Liver (tissue), 9 donors: ENCODE results near the gene MSI2. TPM values are rescaled to one million over a fixed set of nuclear protein-coding genes. Genes with fewer than 3 reads are reported as not detected.

Experiments
- DNase-seq: peaks from one replicate; pipeline ENCODE4 v3.0.0-alpha.2; 2017; ENCODE audit warnings: low spot score
- H3K27ac ChIP-seq, 2 donors: one replicate each; pipeline ENCODE4 v1.7.0; 2013; ENCODE audit warnings: inconsistent platforms in 2 of 2, low read length in 2 of 2, control low read depth in 1 of 2, low read depth in 1 of 2, mild to moderate bottlenecking in 1 of 2
- H3K27me3 ChIP-seq, 4 donors: one replicate each; pipeline versions ENCODE4 v1.6.1 to v1.7.0; 2013; ENCODE audit warnings: low read length in 3 of 4, inconsistent platforms in 1 of 4, mild to moderate bottlenecking in 1 of 4, moderate library complexity in 1 of 4; ENCODE audit not compliant: control insufficient read depth in 4 of 4, insufficient read depth in 4 of 4
- H3K36me3 ChIP-seq, 4 donors: one replicate each; pipeline versions ENCODE4 v1.6.1 to v1.7.0; 2013; ENCODE audit warnings: low read length in 3 of 4, mild to moderate bottlenecking in 3 of 4, low read depth in 1 of 4, moderate library complexity in 1 of 4; ENCODE audit not compliant: control insufficient read depth in 4 of 4, insufficient read depth in 3 of 4
- H3K4me1 ChIP-seq, 4 donors: one replicate each; pipeline versions ENCODE4 v1.6.1 to v1.7.0; 2013; ENCODE audit warnings: low read length in 3 of 4, mild to moderate bottlenecking in 3 of 4, moderate library complexity in 1 of 4; ENCODE audit not compliant: control insufficient read depth in 4 of 4, insufficient read depth in 4 of 4
- H3K4me3 ChIP-seq, 3 donors: one replicate each; pipeline versions ENCODE4 v1.6.1 to v1.7.0; 2013; ENCODE audit warnings: low read length in 3 of 3, control low read depth in 1 of 3, low read depth in 1 of 3, mild to moderate bottlenecking in 1 of 3
- H3K9ac ChIP-seq, 2 donors: one replicate each; pipeline ENCODE4 v1.7.0; 2013; ENCODE audit warnings: low read length in 2 of 2, mild to moderate bottlenecking in 2 of 2, moderate library complexity in 2 of 2, control low read depth in 1 of 2, low read depth in 1 of 2
- H3K9me3 ChIP-seq, 4 donors: one replicate each; pipeline versions ENCODE4 v1.6.1 to v1.7.0; 2013; ENCODE audit warnings: low read length in 3 of 4; ENCODE audit not compliant: control insufficient read depth in 4 of 4
- EGR1 ChIP-seq, 2 donors: IDR thresholded peaks; 2 replicates each; pipeline ENCODE4 v1.6.1; 2016 to 2018; ENCODE audit warnings: antibody characterized with exemption in 2 of 2, low read depth in 2 of 2
- GABPA ChIP-seq, 2 donors: IDR thresholded peaks in 1 of 2; conservative IDR thresholded peaks in 1 of 2; 2 replicates each; pipeline ENCODE4 v1.6.1; 2016; ENCODE audit warnings: antibody characterized with exemption in 2 of 2, mild to moderate bottlenecking in 1 of 2, moderate library complexity in 1 of 2
- HNF4A ChIP-seq, 2 donors: conservative IDR thresholded peaks; 2 replicates each; pipeline ENCODE4 v1.6.1; 2016; ENCODE audit warnings: antibody characterized with exemption in 2 of 2, mild to moderate bottlenecking in 2 of 2
- HNF4G ChIP-seq: IDR thresholded peaks from 2 replicates; pipeline ENCODE4 v1.6.1; 2016; ENCODE audit warnings: antibody characterized with exemption
- MAX ChIP-seq: IDR thresholded peaks from 2 replicates; pipeline ENCODE4 v1.6.1; 2016; ENCODE audit warnings: antibody characterized with exemption
- NR2F2 ChIP-seq: IDR thresholded peaks from 2 replicates; pipeline ENCODE4 v1.6.1; 2016; ENCODE audit warnings: antibody characterized with exemption
- RAD21 ChIP-seq, 2 donors: IDR thresholded peaks; 2 replicates each; pipeline ENCODE4 v1.6.1; 2016; ENCODE audit warnings: antibody characterized with exemption in 2 of 2, mild to moderate bottlenecking in 2 of 2
- RXRA ChIP-seq, 2 donors: IDR thresholded peaks; 2 replicates each; pipeline ENCODE4 v1.6.1; 2017 to 2018; ENCODE audit warnings: antibody characterized with exemption in 2 of 2, mild to moderate bottlenecking in 1 of 2
- SP1 ChIP-seq: IDR thresholded peaks from 2 replicates; pipeline ENCODE4 v1.6.1; 2018; ENCODE audit warnings: antibody characterized with exemption, mild to moderate bottlenecking
- TAF1 ChIP-seq: conservative IDR thresholded peaks from 2 replicates; pipeline ENCODE4 v1.6.1; 2016; ENCODE audit warnings: antibody characterized with exemption, mild to moderate bottlenecking
- WGBS: extraction: QIAGEN DNeasy Blood & Tissue Kit; methylation state at CpG from one replicate; pipeline ENCODE4 v1.1.7; 2013; 5-methylcytosine and 5-hydroxymethylcytosine counted together
- polyA plus RNA-seq, 2 donors: library from polyadenylated mRNA; stranded (reverse) in 1 of 2; unstranded in 1 of 2; fragments of 200-250 nt in 1 of 2; fragments of >200 nt in 1 of 2; fragmentation: Nextera tagmentation in 1 of 2; extraction: Ambion mirVana in 1 of 2; gene quantifications; one replicate each; pipeline versions ENCODE4 v1.2.1 to v1.2.3, GENCODE V29; 2013 to 2015
- total RNA-seq, 2 donors: library from RNA; depleted of rRNA; stranded (reverse); fragments of >200 nt; gene quantifications; one replicate each; pipeline ENCODE4 v1.2.3, GENCODE V29; 2014
- TF ChIP-seq, protein P1 (sequence below): IDR thresholded peaks from 2 replicates; pipeline ENCODE4 v1.6.1; 2016; ENCODE audit warnings: antibody characterized with exemption
- TF ChIP-seq, protein P2 (sequence below): IDR thresholded peaks from 2 replicates; pipeline ENCODE4 v1.6.1; 2016; ENCODE audit warnings: antibody characterized with exemption
- TF ChIP-seq, protein P3 (sequence below): IDR thresholded peaks from 2 replicates; pipeline ENCODE4 v1.6.1; 2016; ENCODE audit warnings: antibody characterized with exemption, mild to moderate bottlenecking
- TF ChIP-seq, protein P4 (sequence below): fragments of 150-350 bp; IDR thresholded peaks from 2 replicates; pipeline ENCODE4 v1.5.1; 2017; ENCODE audit warnings: improper control_type of control experiment, low read depth, low read length; ENCODE audit not compliant: missing input control
- donor health status: healthy.
- donor health status: healthy.
- donor health status: healthy.
- donor health status: healthy.
- donor health status: healthy.

Gene MSI2
- total and polyA plus RNA-seq, 4 donors: 5.7 to 15.6 (median 9.2) TPM

GRCh38 chr17:57420734-57421717 lies 164.7 kb downstream of the MSI2 start:
- DNase-seq: no peak
- Histone ChIP-seq H3K4me1 (peaks cover 0 to 6% (median 2%) of the 10 kb centered on the region in 4 donors), H3K27me3 (no peaks in the 10 kb centered on the region), H3K27ac (no peak overlapping the region), H3K4me3 (no peak overlapping the region), H3K36me3 (no peaks in the 10 kb centered on the region), H3K9me3 (no peaks in the 10 kb centered on the region), H3K9ac (no peak overlapping the region)
- 82% methylated on average over 20 of the region's 20 CpGs for WGBS
- TF ChIP-seq TAF1 (no peak), HNF4A (conservative IDR thresholded peaks at IDR 0.05) (no peak), RAD21 (IDR thresholded peaks at IDR 0.05) (no peak), GABPA (IDR thresholded peaks at IDR 0.05 in 1 of 2, conservative IDR thresholded peaks at IDR 0.05 in 1 of 2) (no peak), MAX (no peak), EGR1 (IDR thresholded peaks at IDR 0.05; ENCODE audit: low read depth in 2 of 2) (no peak), NR2F2 (no peak), RXRA (IDR thresholded peaks at IDR 0.05) (no peak), HNF4G (no peak), SP1 (no peak)
- TF ChIP-seq, protein P1, sequence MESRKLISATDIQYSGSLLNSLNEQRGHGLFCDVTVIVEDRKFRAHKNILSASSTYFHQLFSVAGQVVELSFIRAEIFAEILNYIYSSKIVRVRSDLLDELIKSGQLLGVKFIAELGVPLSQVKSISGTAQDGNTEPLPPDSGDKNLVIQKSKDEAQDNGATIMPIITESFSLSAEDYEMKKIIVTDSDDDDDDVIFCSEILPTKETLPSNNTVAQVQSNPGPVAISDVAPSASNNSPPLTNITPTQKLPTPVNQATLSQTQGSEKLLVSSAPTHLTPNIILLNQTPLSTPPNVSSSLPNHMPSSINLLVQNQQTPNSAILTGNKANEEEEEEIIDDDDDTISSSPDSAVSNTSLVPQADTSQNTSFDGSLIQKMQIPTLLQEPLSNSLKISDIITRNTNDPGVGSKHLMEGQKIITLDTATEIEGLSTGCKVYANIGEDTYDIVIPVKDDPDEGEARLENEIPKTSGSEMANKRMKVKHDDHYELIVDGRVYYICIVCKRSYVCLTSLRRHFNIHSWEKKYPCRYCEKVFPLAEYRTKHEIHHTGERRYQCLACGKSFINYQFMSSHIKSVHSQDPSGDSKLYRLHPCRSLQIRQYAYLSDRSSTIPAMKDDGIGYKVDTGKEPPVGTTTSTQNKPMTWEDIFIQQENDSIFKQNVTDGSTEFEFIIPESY: no peak
- TF ChIP-seq, protein P2, sequence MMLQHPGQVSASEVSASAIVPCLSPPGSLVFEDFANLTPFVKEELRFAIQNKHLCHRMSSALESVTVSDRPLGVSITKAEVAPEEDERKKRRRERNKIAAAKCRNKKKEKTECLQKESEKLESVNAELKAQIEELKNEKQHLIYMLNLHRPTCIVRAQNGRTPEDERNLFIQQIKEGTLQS: no peak
- TF ChIP-seq, protein P3, sequence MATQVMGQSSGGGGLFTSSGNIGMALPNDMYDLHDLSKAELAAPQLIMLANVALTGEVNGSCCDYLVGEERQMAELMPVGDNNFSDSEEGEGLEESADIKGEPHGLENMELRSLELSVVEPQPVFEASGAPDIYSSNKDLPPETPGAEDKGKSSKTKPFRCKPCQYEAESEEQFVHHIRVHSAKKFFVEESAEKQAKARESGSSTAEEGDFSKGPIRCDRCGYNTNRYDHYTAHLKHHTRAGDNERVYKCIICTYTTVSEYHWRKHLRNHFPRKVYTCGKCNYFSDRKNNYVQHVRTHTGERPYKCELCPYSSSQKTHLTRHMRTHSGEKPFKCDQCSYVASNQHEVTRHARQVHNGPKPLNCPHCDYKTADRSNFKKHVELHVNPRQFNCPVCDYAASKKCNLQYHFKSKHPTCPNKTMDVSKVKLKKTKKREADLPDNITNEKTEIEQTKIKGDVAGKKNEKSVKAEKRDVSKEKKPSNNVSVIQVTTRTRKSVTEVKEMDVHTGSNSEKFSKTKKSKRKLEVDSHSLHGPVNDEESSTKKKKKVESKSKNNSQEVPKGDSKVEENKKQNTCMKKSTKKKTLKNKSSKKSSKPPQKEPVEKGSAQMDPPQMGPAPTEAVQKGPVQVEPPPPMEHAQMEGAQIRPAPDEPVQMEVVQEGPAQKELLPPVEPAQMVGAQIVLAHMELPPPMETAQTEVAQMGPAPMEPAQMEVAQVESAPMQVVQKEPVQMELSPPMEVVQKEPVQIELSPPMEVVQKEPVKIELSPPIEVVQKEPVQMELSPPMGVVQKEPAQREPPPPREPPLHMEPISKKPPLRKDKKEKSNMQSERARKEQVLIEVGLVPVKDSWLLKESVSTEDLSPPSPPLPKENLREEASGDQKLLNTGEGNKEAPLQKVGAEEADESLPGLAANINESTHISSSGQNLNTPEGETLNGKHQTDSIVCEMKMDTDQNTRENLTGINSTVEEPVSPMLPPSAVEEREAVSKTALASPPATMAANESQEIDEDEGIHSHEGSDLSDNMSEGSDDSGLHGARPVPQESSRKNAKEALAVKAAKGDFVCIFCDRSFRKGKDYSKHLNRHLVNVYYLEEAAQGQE: no peak
- TF ChIP-seq, protein P4, sequence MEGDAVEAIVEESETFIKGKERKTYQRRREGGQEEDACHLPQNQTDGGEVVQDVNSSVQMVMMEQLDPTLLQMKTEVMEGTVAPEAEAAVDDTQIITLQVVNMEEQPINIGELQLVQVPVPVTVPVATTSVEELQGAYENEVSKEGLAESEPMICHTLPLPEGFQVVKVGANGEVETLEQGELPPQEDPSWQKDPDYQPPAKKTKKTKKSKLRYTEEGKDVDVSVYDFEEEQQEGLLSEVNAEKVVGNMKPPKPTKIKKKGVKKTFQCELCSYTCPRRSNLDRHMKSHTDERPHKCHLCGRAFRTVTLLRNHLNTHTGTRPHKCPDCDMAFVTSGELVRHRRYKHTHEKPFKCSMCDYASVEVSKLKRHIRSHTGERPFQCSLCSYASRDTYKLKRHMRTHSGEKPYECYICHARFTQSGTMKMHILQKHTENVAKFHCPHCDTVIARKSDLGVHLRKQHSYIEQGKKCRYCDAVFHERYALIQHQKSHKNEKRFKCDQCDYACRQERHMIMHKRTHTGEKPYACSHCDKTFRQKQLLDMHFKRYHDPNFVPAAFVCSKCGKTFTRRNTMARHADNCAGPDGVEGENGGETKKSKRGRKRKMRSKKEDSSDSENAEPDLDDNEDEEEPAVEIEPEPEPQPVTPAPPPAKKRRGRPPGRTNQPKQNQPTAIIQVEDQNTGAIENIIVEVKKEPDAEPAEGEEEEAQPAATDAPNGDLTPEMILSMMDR: no peak
